PC-3 (cell line): Measurements from ENCODE around the gene CLRN1.

Source experiments
- EZH2 ChIP-seq: fragments of 300-600 bp; sonication (generic); IDR thresholded peaks from one replicate; pipeline ENCODE4 v1.6.1; 2017; ENCODE audit warnings: antibody characterized with exemption, mild to moderate bottlenecking, low read length; ENCODE audit not compliant: unreplicated experiment
- TF ChIP-seq, protein P1 (sequence below): fragments of 300-600 bp; sonication (generic); conservative IDR thresholded peaks from 2 replicates; pipeline ENCODE4 v1.5.1; 2017; ENCODE audit warnings: antibody characterized with exemption, low read depth, mild to moderate bottlenecking, low read length

DNA sequence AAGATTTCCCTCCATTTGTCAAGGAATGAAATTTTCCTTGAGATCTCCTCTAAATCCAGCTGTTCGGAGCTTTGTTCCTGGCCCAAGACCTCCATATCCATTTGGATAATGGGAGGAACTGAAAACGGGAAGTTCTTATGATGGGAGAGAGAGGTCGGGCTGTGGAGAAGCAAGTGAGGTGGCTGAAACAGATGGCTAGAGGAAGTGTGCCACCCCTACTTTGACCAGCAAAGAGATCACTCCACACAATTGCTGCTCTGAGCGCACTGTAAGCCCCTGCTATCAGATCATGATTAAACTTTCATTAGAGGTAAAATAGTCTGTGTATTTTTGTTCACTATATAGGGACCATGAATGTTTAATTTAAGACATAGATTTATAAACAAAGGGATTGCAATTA, 67.2 kb downstream of the CLRN1 start, which contains the start of gene MINDY4B:
- TF ChIP-seq, protein P1, sequence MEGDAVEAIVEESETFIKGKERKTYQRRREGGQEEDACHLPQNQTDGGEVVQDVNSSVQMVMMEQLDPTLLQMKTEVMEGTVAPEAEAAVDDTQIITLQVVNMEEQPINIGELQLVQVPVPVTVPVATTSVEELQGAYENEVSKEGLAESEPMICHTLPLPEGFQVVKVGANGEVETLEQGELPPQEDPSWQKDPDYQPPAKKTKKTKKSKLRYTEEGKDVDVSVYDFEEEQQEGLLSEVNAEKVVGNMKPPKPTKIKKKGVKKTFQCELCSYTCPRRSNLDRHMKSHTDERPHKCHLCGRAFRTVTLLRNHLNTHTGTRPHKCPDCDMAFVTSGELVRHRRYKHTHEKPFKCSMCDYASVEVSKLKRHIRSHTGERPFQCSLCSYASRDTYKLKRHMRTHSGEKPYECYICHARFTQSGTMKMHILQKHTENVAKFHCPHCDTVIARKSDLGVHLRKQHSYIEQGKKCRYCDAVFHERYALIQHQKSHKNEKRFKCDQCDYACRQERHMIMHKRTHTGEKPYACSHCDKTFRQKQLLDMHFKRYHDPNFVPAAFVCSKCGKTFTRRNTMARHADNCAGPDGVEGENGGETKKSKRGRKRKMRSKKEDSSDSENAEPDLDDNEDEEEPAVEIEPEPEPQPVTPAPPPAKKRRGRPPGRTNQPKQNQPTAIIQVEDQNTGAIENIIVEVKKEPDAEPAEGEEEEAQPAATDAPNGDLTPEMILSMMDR, result no peak
- TF ChIP-seq EZH2, result no peak
